HepG2 (cell line): ENCODE data around the gene HCK. TPM values are rescaled to one million over a fixed set of nuclear protein-coding genes. Genes with fewer than 3 reads are reported as not detected.
A peak's percentile ranks its signal among the peaks of the same experiment; 100 is the strongest.

Source experiments
- BATF2 ChIP-seq: sonication (generic); formaldehyde crosslinking; IDR thresholded peaks from 2 replicates; pipeline ENCODE4 v1.8.0; 2022; ENCODE audit warnings: mild to moderate bottlenecking, missing genetic modification reagents, moderate library complexity
- CBFB ChIP-seq: sonication (generic); formaldehyde crosslinking; IDR thresholded peaks from 2 replicates; pipeline ENCODE4 v1.4.0; 2020; ENCODE audit warnings: missing genetic modification reagents
- DNMT3B ChIP-seq: conservative IDR thresholded peaks from 2 replicates; pipeline ENCODE4 v1.6.1; 2016; ENCODE audit warnings: missing biosample characterization, control low read depth
- HOXA5 ChIP-seq: sonication (generic); formaldehyde crosslinking; IDR thresholded peaks from 2 replicates; pipeline ENCODE4 v1.4.0; 2020; ENCODE audit warnings: missing genetic modification reagents
- HOXD1 ChIP-seq: sonication (generic); formaldehyde crosslinking; IDR thresholded peaks from 2 replicates; pipeline ENCODE4 v1.5.0; 2020; ENCODE audit warnings: missing genetic modification reagents
- JDP2 ChIP-seq: sonication (generic); formaldehyde crosslinking; IDR thresholded peaks from 2 replicates; pipeline ENCODE4 v1.8.1; 2022; ENCODE audit warnings: missing genetic modification reagents, borderline replicate concordance
- RFX1 ChIP-seq: fragments of 450-650 bp; IDR thresholded peaks from 2 replicates; pipeline ENCODE4 v1.6.1; 2017
- SIN3B ChIP-seq: fragments of 150-350 bp; IDR thresholded peaks from 2 replicates; pipeline ENCODE4 v1.6.1; 2014; ENCODE audit warnings: low read length
- SMAD1 ChIP-seq: sonication (generic); formaldehyde crosslinking; IDR thresholded peaks from 2 replicates; pipeline ENCODE4 v1.4.0; 2020; ENCODE audit warnings: missing genetic modification reagents, low read depth, mild to moderate bottlenecking, borderline replicate concordance
- SMYD3 ChIP-seq: sonication (generic); formaldehyde crosslinking; IDR thresholded peaks from 2 replicates; pipeline ENCODE4 v1.8.1; 2023; ENCODE audit warnings: mild to moderate bottlenecking, missing genetic modification reagents
- SP2 ChIP-seq: sonication (generic); formaldehyde crosslinking; IDR thresholded peaks from 2 replicates; pipeline ENCODE4 v1.5.1; 2020; ENCODE audit warnings: mild to moderate bottlenecking, missing genetic modification reagents
- ZNF160 ChIP-seq: sonication (generic); formaldehyde crosslinking; IDR thresholded peaks from 2 replicates; pipeline ENCODE4 v1.8.0; 2022; ENCODE audit warnings: mild to moderate bottlenecking, inconsistent platforms, missing genetic modification reagents
- ZNF225 ChIP-seq: sonication (generic); formaldehyde crosslinking; IDR thresholded peaks from 2 replicates; pipeline ENCODE4 v1.4.0; 2020; ENCODE audit warnings: mild to moderate bottlenecking, missing genetic modification reagents
- ZNF407 ChIP-seq: sonication (generic); formaldehyde crosslinking; IDR thresholded peaks from one replicate; pipeline ENCODE4 v1.5.1; 2020; ENCODE audit warnings: mild to moderate bottlenecking, missing genetic modification reagents; ENCODE audit errors: not compliant biosample characterization
- ZNF766 ChIP-seq: sonication (generic); formaldehyde crosslinking; IDR thresholded peaks from 2 replicates; pipeline ENCODE4 v1.5.0; 2020; ENCODE audit warnings: missing genetic modification reagents, borderline replicate concordance
- ZNF773 ChIP-seq: sonication (generic); formaldehyde crosslinking; IDR thresholded peaks from 2 replicates; pipeline ENCODE4 v1.4.0; 2020; ENCODE audit warnings: missing genetic modification reagents, borderline replicate concordance
- ZNF800 ChIP-seq: sonication (generic); formaldehyde crosslinking; IDR thresholded peaks from 2 replicates; pipeline ENCODE4 v1.4.0; 2020; ENCODE audit warnings: missing genetic modification reagents
- polyA plus RNA-seq, 8 experiments: library from polyadenylated mRNA; depleted of rRNA in 3 of 8; stranded (reverse) in 7 of 8; unstranded in 1 of 8; fragments of >200 nt; fragmentation: Illumina TruSeq in 4 of 8; extraction: Trizol in 4 of 8; gene quantifications; 2 replicates each; pipeline versions ENCODE4 v1.2.1 to v1.2.3, GENCODE V29; 2011 to 2016; ENCODE audit warnings: low read depth in 4 of 8, missing spikeins in 1 of 8, mixed read lengths in 1 of 8; ENCODE audit not compliant: insufficient read depth in 1 of 8
- total RNA-seq, 5 experiments: library from RNA; depleted of rRNA; stranded (reverse); fragments of >200 nt; fragmentation: Illumina TruSeq; extraction: Trizol; gene quantifications; 2 replicates each; pipeline ENCODE4 v1.2.3, GENCODE V29; 2016; ENCODE audit warnings: low read depth in 1 of 5

Gene HCK
- total and polyA plus RNA-seq, 2 of the 13 experiments (the other 11 are each of a cell fraction or from before 2014, with no cell fraction given), result 0.04 TPM; not detected in 1

DNA sequence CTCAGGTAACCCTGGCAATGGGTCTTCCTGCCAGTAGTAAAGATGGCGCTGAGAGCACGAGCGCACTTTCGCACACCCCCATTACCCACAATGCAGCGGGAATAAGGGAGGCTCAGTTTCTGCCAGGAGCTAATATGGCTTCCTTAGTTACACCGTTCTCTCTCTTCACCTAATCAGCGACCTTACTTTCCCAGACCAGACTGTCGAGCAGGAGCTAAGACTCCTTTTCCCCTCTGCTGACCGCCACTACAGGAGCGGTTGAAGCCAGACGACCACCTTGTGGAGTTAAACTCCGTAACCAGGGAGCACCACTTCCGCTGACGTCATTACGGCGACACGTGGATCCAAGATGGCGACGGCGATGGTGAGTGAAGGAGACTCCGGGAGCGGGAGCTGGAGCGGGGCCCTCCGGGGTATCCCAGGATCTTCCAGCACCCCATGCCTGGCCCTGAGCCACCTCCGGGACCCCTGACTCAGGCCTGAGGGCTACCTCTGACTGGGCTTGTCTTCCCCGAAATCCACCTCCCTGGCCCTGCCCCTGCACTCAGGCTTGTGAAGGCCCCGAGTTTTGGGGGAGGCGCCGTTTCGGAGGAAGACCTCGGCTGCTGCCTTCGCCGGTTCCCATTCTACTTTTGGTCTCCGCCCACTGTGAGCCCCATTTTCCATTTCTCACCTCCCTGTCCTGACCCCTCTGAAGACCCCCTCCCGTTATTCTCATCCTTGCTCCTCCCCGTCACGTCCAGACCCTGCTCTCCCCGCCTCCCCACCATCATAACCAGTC, 57.5 kb downstream of the HCK start, which contains the start of gene TM9SF4 (continued):
- TF ChIP-seq ZNF407 (CRISPR knock-in tag), result peak; percentile 98
- peak; percentile 98; the same call in 1 of the 2 replicates for TF ChIP-seq ZNF225
- peak; percentile 77; the same call in 1 of the 2 replicates for TF ChIP-seq RFX1
- peak; percentile 48 for TF ChIP-seq SP2 (CRISPR knock-in tag)
- 0 out of 2 replicates have a peak, but pooled peaks have one; percentile 13 for TF ChIP-seq DNMT3B
- peak; percentile 91; the same call in 1 of the 2 replicates for TF ChIP-seq ZNF800 (CRISPR knock-in tag)
- peak; percentile 90 for TF ChIP-seq BATF2 (CRISPR knock-in tag)
- peak; percentile 94; the same call in 1 of the 2 replicates for TF ChIP-seq ZNF766 (CRISPR knock-in tag)
- peak; percentile 98 for TF ChIP-seq HOXA5
- peak; percentile 75 for TF ChIP-seq ZNF160 (CRISPR knock-in tag)
- TF ChIP-seq JDP2, result no peak; the same call in 1 of the 2 replicates
- TF ChIP-seq ZNF773 (CRISPR knock-in tag), result peak; percentile 84; the same call in 1 of the 2 replicates
- peak; percentile 75 for TF ChIP-seq SIN3B
- TF ChIP-seq CBFB, result peak; percentile 92
- TF ChIP-seq HOXD1, result peak; percentile 81
- no peak for TF ChIP-seq SMYD3 (CRISPR knock-in tag)
- peak; percentile 99 for TF ChIP-seq SMAD1
